Neural progenitor cell (in vitro differentiated cells): ENCODE measurements around the gene TMBIM4.

Experiments used
- EZH2 ChIP-seq: fragments of 200-600 bp; sonication (generic); IDR thresholded peaks from 2 replicates; pipeline ENCODE4 v1.6.1; 2017; ENCODE audit warnings: antibody characterized with exemption, mild to moderate bottlenecking, moderate library complexity
- TF ChIP-seq, protein P1 (sequence below): fragments of 200-600 bp; sonication (generic); IDR thresholded peaks from 2 replicates; pipeline ENCODE4 v1.5.1; 2017; ENCODE audit warnings: antibody characterized with exemption, mild to moderate bottlenecking

DNA sequence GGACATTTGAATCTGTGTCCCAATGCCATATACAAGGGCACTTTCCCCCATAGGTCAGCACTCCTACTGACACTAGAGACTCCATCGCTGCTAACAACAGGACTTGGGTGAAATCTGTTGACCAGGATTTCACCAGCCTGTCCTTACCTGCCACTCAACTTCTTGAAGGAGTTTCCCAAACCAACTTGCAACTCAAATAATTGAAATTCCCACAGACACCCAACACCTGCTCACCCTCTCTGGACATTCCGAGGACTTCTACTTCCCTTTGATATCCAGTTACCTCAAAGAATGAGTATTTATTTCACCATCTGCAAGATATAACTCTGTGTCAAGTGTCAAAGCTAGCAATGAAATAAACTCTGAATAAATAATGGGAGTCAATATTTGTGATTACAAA, 83.8 kb downstream of the TMBIM4 start:
- TF ChIP-seq, protein P1, sequence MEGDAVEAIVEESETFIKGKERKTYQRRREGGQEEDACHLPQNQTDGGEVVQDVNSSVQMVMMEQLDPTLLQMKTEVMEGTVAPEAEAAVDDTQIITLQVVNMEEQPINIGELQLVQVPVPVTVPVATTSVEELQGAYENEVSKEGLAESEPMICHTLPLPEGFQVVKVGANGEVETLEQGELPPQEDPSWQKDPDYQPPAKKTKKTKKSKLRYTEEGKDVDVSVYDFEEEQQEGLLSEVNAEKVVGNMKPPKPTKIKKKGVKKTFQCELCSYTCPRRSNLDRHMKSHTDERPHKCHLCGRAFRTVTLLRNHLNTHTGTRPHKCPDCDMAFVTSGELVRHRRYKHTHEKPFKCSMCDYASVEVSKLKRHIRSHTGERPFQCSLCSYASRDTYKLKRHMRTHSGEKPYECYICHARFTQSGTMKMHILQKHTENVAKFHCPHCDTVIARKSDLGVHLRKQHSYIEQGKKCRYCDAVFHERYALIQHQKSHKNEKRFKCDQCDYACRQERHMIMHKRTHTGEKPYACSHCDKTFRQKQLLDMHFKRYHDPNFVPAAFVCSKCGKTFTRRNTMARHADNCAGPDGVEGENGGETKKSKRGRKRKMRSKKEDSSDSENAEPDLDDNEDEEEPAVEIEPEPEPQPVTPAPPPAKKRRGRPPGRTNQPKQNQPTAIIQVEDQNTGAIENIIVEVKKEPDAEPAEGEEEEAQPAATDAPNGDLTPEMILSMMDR: no peak
- no peak for TF ChIP-seq EZH2
